NCI-H345 (cell line): Measurements from ENCODE around the gene UCHL1.
"Not testable (repeated sequence)": the region's sequence is repeated elsewhere in the genome, so short reads cannot be mapped to it uniquely, and the experiment has no call there.

ENCODE experiments used
- DNase-seq: peaks from one replicate; lab custom pipeline; 2025; lab: John Stamatoyannopoulos, UW

The UCHL1 gene

GRCh38 chr4:41236508-41236907, 20.2 kb upstream of the UCHL1 start:
- no peak for DNase-seq

- DNase-seq, result no peak
These were observed 14.8 kb upstream of the UCHL1 start for GRCh38 chr4:41241919-41242318.

- DNase-seq, result no peak
These were observed 10.7 kb upstream of the UCHL1 start for GRCh38 chr4:41245983-41246382.

GRCh38 chr4:41256131-41256739, 493 bp upstream of the UCHL1 start:
- DNase-seq, result peak; percentile 28

- DNase-seq, result peak; percentile 82
These were observed 651 bp downstream of the UCHL1 start for GRCh38 chr4:41257257-41257901.

- DNase-seq, result no peak
These were observed 1.2 kb downstream of the UCHL1 start for GRCh38 chr4:41257906-41258305.

- DNase-seq, result peak; percentile 38
These were observed 2.1 kb downstream of the UCHL1 start for GRCh38 chr4:41258783-41259182.

GRCh38 chr4:41260116-41260733, 3.5 kb downstream of the UCHL1 start:
- DNase-seq, result no peak

GRCh38 chr4:41262198-41262597, 5.5 kb downstream of the UCHL1 start:
- no peak for DNase-seq

- DNase-seq, result no peak
These were observed 7.5 kb downstream of the UCHL1 start for GRCh38 chr4:41264212-41264611.

GRCh38 chr4:41267997-41268396, 11.3 kb downstream of the UCHL1 start:
- DNase-seq, result peak; percentile 10

GRCh38 chr4:41268721-41269517, 12.2 kb downstream of the UCHL1 start:
- DNase-seq, result no peak

- no peak for DNase-seq
These were observed 13.0 kb downstream of the UCHL1 start for GRCh38 chr4:41269682-41270081.

GRCh38 chr4:41275931-41276330, 19.2 kb downstream of the UCHL1 start:
- DNase-seq, result not testable (repeated sequence)

GRCh38 chr4:41280010-41280409, 23.3 kb downstream of the UCHL1 start:
- no peak for DNase-seq

GRCh38 chr4:41281038-41281634, 24.4 kb downstream of the UCHL1 start:
- peak; percentile 72 for DNase-seq

GRCh38 chr4:41282366-41282765, 25.6 kb downstream of the UCHL1 start:
- DNase-seq, result no peak

- no peak for DNase-seq
These were observed 28.6 kb downstream of the UCHL1 start for GRCh38 chr4:41285202-41285863.

GRCh38 chr4:41285864-41286235, 29.1 kb downstream of the UCHL1 start:
- DNase-seq, result no peak

- DNase-seq, result no peak
These were observed 30.3 kb downstream of the UCHL1 start for GRCh38 chr4:41287005-41287404.

- DNase-seq, result no peak
These were observed 31.1 kb downstream of the UCHL1 start for GRCh38 chr4:41287852-41288251.

GRCh38 chr4:41288254-41288653, 31.5 kb downstream of the UCHL1 start:
- DNase-seq, result no peak
